Neural progenitor cell (in vitro differentiated cells): Measurements from ENCODE around the gene EHMT2.

Experiments
- EZH2 ChIP-seq: fragments of 200-600 bp; sonication (generic); IDR thresholded peaks from 2 replicates; pipeline ENCODE4 v1.6.1; 2017; ENCODE audit warnings: antibody characterized with exemption, mild to moderate bottlenecking, moderate library complexity
- EZH2phosphoT487 ChIP-seq: fragments of 200-600 bp; sonication (generic); IDR thresholded peaks from 2 replicates; pipeline ENCODE4 v1.6.1; 2017; ENCODE audit warnings: antibody characterized with exemption
- TF ChIP-seq, protein P1 (sequence below): fragments of 200-600 bp; sonication (generic); IDR thresholded peaks from 2 replicates; pipeline ENCODE4 v1.5.1; 2017; ENCODE audit warnings: antibody characterized with exemption, mild to moderate bottlenecking

DNA sequence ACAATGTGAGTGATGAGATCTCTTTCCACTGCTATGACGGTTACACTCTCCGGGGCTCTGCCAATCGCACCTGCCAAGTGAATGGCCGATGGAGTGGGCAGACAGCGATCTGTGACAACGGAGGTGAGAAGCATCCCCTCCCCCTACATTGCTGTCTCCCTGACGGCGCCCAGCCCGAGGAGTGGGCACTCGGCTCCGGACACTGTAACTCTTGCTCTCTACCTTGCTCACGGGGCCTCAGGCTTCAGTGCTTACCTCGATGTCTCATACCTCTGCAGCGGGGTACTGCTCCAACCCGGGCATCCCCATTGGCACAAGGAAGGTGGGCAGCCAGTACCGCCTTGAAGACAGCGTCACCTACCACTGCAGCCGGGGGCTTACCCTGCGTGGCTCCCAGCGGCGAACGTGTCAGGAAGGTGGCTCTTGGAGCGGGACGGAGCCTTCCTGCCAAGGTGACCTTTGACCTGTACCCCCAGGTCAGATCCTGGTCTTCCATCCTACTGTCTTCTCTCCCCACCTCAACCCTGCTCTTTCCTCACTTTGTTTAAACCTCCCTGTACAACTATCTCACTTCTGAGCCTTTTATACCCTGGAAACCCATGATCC, 49.7 kb upstream of the EHMT2 start:
- TF ChIP-seq, protein P1, sequence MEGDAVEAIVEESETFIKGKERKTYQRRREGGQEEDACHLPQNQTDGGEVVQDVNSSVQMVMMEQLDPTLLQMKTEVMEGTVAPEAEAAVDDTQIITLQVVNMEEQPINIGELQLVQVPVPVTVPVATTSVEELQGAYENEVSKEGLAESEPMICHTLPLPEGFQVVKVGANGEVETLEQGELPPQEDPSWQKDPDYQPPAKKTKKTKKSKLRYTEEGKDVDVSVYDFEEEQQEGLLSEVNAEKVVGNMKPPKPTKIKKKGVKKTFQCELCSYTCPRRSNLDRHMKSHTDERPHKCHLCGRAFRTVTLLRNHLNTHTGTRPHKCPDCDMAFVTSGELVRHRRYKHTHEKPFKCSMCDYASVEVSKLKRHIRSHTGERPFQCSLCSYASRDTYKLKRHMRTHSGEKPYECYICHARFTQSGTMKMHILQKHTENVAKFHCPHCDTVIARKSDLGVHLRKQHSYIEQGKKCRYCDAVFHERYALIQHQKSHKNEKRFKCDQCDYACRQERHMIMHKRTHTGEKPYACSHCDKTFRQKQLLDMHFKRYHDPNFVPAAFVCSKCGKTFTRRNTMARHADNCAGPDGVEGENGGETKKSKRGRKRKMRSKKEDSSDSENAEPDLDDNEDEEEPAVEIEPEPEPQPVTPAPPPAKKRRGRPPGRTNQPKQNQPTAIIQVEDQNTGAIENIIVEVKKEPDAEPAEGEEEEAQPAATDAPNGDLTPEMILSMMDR, result no peak
- TF ChIP-seq EZH2, result no peak
- TF ChIP-seq EZH2phosphoT487, result no peak
